ENCODE data around the gene MYO1D. TPM values are rescaled to one million over a fixed set of nuclear protein-coding genes. Genes with fewer than 3 reads are reported as not detected.
"Not testable (repeated sequence)": the region's sequence is repeated elsewhere in the genome, so short reads cannot be mapped to it uniquely, and the experiment has no call there.

Gene MYO1D
- total RNA-seq, 2 donors from 2014 or later = 42.9 to 43.7 TPM

DNA sequence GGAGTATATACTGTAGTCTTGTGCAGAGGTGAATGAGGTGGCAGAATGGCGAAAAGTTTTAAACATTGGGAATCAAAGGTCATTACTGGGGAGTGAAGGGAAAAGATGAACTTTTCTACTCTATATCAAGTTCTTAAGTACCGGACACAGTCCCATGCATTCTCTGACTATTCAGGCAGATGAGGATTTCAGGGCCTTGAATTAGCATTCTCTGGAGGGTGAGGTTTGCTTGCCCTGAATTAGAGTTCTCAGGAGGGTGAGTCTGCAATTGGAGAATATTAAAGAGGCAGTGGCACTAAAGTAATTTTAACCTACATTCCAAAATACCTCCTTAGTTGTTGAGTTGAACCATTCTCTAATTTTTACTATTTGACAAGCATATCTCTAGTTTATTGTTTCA, 423.6 kb downstream of the MYO1D start:
- 86 to 97% methylated on average over 1 to 2 of the region's 2 CpGs for WGBS, 2 experiments (ENCODE audit: insufficient coverage in 1 of 2, insufficient read length in 1 of 2)
- Mint-ChIP-seq H3K27ac (no peak overlapping the region), H3K4me1 (no peaks in the 10 kb centered on the region), H3K4me3 (no peak overlapping the region), H3K27me3 (ENCODE audit: insufficient read depth) (no peaks in the 10 kb centered on the region), H3K36me3 (ENCODE audit: low read depth) (peaks cover 91% of the 10 kb centered on the region), H3K9me3 (no peaks in the 10 kb centered on the region)
- Histone ChIP-seq H3K36me3 (ENCODE audit: control insufficient read depth, insufficient read depth, low read length) (peaks cover 95% of the 10 kb centered on the region), H3K27ac (ENCODE audit: low read depth, low read length) (no peak overlapping the region), H3K27me3 (ENCODE audit: control insufficient read depth, insufficient read depth, low read length, poor library complexity, severe bottlenecking) (no peaks in the 10 kb centered on the region), H3K4me1 (ENCODE audit: control insufficient read depth, insufficient read depth, low read length) (no peaks in the 10 kb centered on the region), H3K9ac (ENCODE audit: extremely low read depth, low read length, poor library complexity, severe bottlenecking) (no peak overlapping the region), H3K4me3 (ENCODE audit: low read length) (no peak overlapping the region), H3K9me3 (ENCODE audit: control insufficient read depth, low read length) (peaks cover 12% of the 10 kb centered on the region)
- no peak for TF ChIP-seq CTCF (conservative IDR thresholded peaks at IDR 0.05)
- no peak for DNase-seq

GRCh38 chr17:32452281-32452680, 424.6 kb downstream of the MYO1D start:
- Histone ChIP-seq H3K27ac (ENCODE audit: low read depth, low read length) (no peak overlapping the region), H3K9ac (ENCODE audit: extremely low read depth, low read length, poor library complexity, severe bottlenecking) (no peak overlapping the region), H3K36me3 (ENCODE audit: control insufficient read depth, insufficient read depth, low read length) (peaks cover 94% of the 10 kb centered on the region), H3K4me1 (ENCODE audit: control insufficient read depth, insufficient read depth, low read length) (no peaks in the 10 kb centered on the region), H3K27me3 (ENCODE audit: control insufficient read depth, insufficient read depth, low read length, poor library complexity, severe bottlenecking) (no peaks in the 10 kb centered on the region), H3K4me3 (ENCODE audit: low read length) (no peak overlapping the region), H3K9me3 (ENCODE audit: control insufficient read depth, low read length) (peaks cover 12% of the 10 kb centered on the region)
- no peaks in the 10 kb centered on the region for H3K4me1 Mint-ChIP-seq
- H3K27ac Mint-ChIP-seq = no peak overlapping the region
- no peaks in the 10 kb centered on the region for H3K9me3 Mint-ChIP-seq
- H3K27me3 Mint-ChIP-seq (ENCODE audit: insufficient read depth) = no peaks in the 10 kb centered on the region
- H3K4me3 Mint-ChIP-seq = no peak overlapping the region
- H3K36me3 Mint-ChIP-seq (ENCODE audit: low read depth) = peaks cover 86% of the 10 kb centered on the region
- DNase-seq = no peak
- WGBS, 2 experiments (ENCODE audit: insufficient coverage in 1 of 2, insufficient read length in 1 of 2) = 100% methylated on average over 1 of the region's 1 CpG; no CpG with 5 or more reads in 1 of the 2 experiments
- no peak for TF ChIP-seq CTCF (conservative IDR thresholded peaks at IDR 0.05)

GRCh38 chr17:32451879-32452278, 425.0 kb downstream of the MYO1D start:
- Mint-ChIP-seq H3K27ac (no peak overlapping the region), H3K9me3 (no peaks in the 10 kb centered on the region), H3K36me3 (ENCODE audit: low read depth) (peaks cover 86% of the 10 kb centered on the region), H3K27me3 (ENCODE audit: insufficient read depth) (no peaks in the 10 kb centered on the region), H3K4me3 (no peak overlapping the region), H3K4me1 (no peaks in the 10 kb centered on the region)
- no peaks in the 10 kb centered on the region for H3K27me3 ChIP-seq (ENCODE audit: control insufficient read depth, insufficient read depth, low read length, poor library complexity, severe bottlenecking)
- no peak overlapping the region for H3K9ac ChIP-seq (ENCODE audit: extremely low read depth, low read length, poor library complexity, severe bottlenecking)
- H3K27ac ChIP-seq (ENCODE audit: low read depth, low read length) = no peak overlapping the region
- H3K4me1 ChIP-seq (ENCODE audit: control insufficient read depth, insufficient read depth, low read length) = no peaks in the 10 kb centered on the region
- H3K9me3 ChIP-seq (ENCODE audit: control insufficient read depth, low read length) = peaks cover 12% of the 10 kb centered on the region
- no peak for TF ChIP-seq CTCF (conservative IDR thresholded peaks at IDR 0.05)
- DNase-seq = no peak
- H3K4me3 ChIP-seq (ENCODE audit: low read length) = no peak overlapping the region
- 47 to 100% methylated on average over 1 to 2 of the region's 2 CpGs for WGBS, 2 experiments (ENCODE audit: insufficient coverage in 1 of 2, insufficient read length in 1 of 2)
- peaks cover 94% of the 10 kb centered on the region for H3K36me3 ChIP-seq (ENCODE audit: control insufficient read depth, insufficient read depth, low read length)

DNA sequence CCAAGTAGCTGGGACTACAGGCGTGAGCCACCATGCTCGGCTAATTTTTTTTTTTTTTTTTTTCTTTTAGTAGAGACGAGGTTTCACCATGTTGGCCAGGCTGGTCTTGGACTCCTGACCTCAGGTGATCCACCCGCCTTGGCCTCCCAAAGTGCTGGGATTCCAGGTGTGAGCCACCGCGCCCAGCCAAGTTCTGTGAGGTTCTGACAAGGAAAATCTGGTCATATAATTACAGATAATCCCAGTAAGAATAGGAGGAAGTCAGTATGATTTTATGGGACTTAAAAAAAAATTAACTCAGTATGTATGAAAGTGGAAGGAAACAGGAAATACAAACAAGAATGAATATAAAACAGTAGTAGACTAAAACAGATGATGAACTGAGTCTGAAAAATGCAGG, 426.5 kb downstream of the MYO1D start:
- not testable (repeated sequence) for H3K4me1 ChIP-seq (ENCODE audit: control insufficient read depth, insufficient read depth, low read length)

More for the DNA sequence above, 426.5 kb downstream of the MYO1D start:
- not testable (repeated sequence) for H3K4me3 Mint-ChIP-seq; H3K9ac ChIP-seq (ENCODE audit: extremely low read depth, low read length, poor library complexity, severe bottlenecking); H3K27ac ChIP-seq (ENCODE audit: low read depth, low read length); DNase-seq; H3K4me1 Mint-ChIP-seq; H3K4me3 ChIP-seq (ENCODE audit: low read length); H3K27me3 Mint-ChIP-seq (ENCODE audit: insufficient read depth); H3K27me3 ChIP-seq (ENCODE audit: control insufficient read depth, insufficient read depth, low read length, poor library complexity, severe bottlenecking); H3K9me3 Mint-ChIP-seq
- H3K36me3 ChIP-seq (ENCODE audit: control insufficient read depth, insufficient read depth, low read length) = peaks cover 97% of the 10 kb centered on the region
- Mint-ChIP-seq H3K27ac (peak overlapping the region; percentile 48), H3K36me3 (ENCODE audit: low read depth) (peaks cover 76% of the 10 kb centered on the region)
- peaks cover 10% of the 10 kb centered on the region for H3K9me3 ChIP-seq (ENCODE audit: control insufficient read depth, low read length)
- 100% methylated on average over 1 to 4 of the region's 6 CpGs for WGBS, 2 experiments (ENCODE audit: insufficient coverage in 1 of 2, insufficient read length in 1 of 2)
